K562 (cell line): Measurements from ENCODE around the gene TIMP2. TPM values are rescaled to one million over a fixed set of nuclear protein-coding genes. Genes with fewer than 3 reads are reported as not detected.

ENCODE experiments used
- ADNP ChIP-seq: fragments of 200-800 bp; sonication (Bioruptor generic); IDR thresholded peaks from 2 replicates; pipeline ENCODE4 v1.6.1; 2016; ENCODE audit warnings: missing genetic modification characterization, missing compliant biosample characterization
- CAMTA2 ChIP-seq: fragments of 250-450 bp; sonication (Bioruptor Pico); conservative IDR thresholded peaks from 2 replicates; pipeline ENCODE4 v1.5.1; 2022
- COPS2 ChIP-seq: fragments of 450-650 bp; conservative IDR thresholded peaks from 2 replicates; pipeline ENCODE4 v1.6.1; 2016; ENCODE audit warnings: mild to moderate bottlenecking, moderate library complexity
- FOXK1 ChIP-seq: sonication (generic); formaldehyde crosslinking; IDR thresholded peaks from 2 replicates; pipeline ENCODE4 v1.8.0; 2022; ENCODE audit warnings: missing genetic modification reagents, mild to moderate bottlenecking, borderline replicate concordance
- GABPB1 ChIP-seq: sonication (generic); formaldehyde crosslinking; IDR thresholded peaks from 2 replicates; pipeline ENCODE4 v1.8.0; 2022; ENCODE audit warnings: mild to moderate bottlenecking, missing genetic modification reagents
- HDAC6 ChIP-seq: IDR thresholded peaks from 2 replicates; pipeline ENCODE4 v1.6.1; 2012; ENCODE audit warnings: low read depth, mild to moderate bottlenecking, control low read depth, inconsistent platforms, low read length, moderate library complexity
- KLF10 ChIP-seq: fragments of 250-450 bp; sonication (Bioruptor Pico); IDR thresholded peaks from 2 replicates; pipeline ENCODE4 v1.6.1; 2021; ENCODE audit warnings: matching md5 sums
- LEF1 ChIP-seq: fragments of 450-650 bp; IDR thresholded peaks from 2 replicates; pipeline ENCODE4 v1.6.1; 2016; ENCODE audit warnings: mild to moderate bottlenecking
- NCOR1 ChIP-seq: fragments of 450-650 bp; IDR thresholded peaks from 2 replicates; pipeline ENCODE4 v1.6.1; 2016; ENCODE audit warnings: mild to moderate bottlenecking, moderate library complexity
- NR2F6 ChIP-seq: fragments of 450-650 bp; formaldehyde crosslinking; IDR thresholded peaks from 2 replicates; pipeline ENCODE4 v1.4.0; 2020; ENCODE audit warnings: mild to moderate bottlenecking
- NRF1 ChIP-seq, 2 experiments: fragments of 450-650 bp; IDR thresholded peaks in 1 of 2; conservative IDR thresholded peaks in 1 of 2; 2 replicates each; pipeline ENCODE4 v1.6.1; 2014; ENCODE audit warnings: mild to moderate bottlenecking in 2 of 2
- PHF21A ChIP-seq: fragments of 450-650 bp; IDR thresholded peaks from 2 replicates; pipeline ENCODE4 v1.6.1; 2017; ENCODE audit warnings: low read depth, borderline replicate concordance
- RBM17 ChIP-seq: fragments of 200-400 bp; formaldehyde crosslinking; IDR thresholded peaks from 2 replicates; pipeline ENCODE4 v1.6.1; 2017; ENCODE audit warnings: low read depth, mild to moderate bottlenecking, low read length, borderline replicate concordance
- TEAD1 ChIP-seq, 2 experiments: fragments of 450-650 bp in 1 of 2; sonication (generic) in 1 of 2; formaldehyde crosslinking; IDR thresholded peaks; 2 replicates each; pipeline versions ENCODE4 v1.4.0 to v1.8.0; 2020 to 2022; ENCODE audit warnings: mild to moderate bottlenecking in 2 of 2, missing genetic modification reagents in 1 of 2
- TOE1 ChIP-seq, 2 experiments: fragments of 450-650 bp in 1 of 2; sonication (generic) in 1 of 2; formaldehyde crosslinking in 1 of 2; IDR thresholded peaks; 2 replicates each; pipeline versions ENCODE4 v1.7.1 to v1.8.0; 2016 to 2022; ENCODE audit warnings: borderline replicate concordance in 2 of 2, mild to moderate bottlenecking in 2 of 2, antibody characterized with exemption in 1 of 2, inconsistent platforms in 1 of 2, low read depth in 1 of 2, missing genetic modification reagents in 1 of 2, moderate library complexity in 1 of 2
- ZNF140 ChIP-seq: fragments of 250-450 bp; sonication (Bioruptor Pico); IDR thresholded peaks from 2 replicates; pipeline ENCODE4 v1.8.0; 2021; ENCODE audit warnings: moderate library complexity, mild to moderate bottlenecking, inconsistent platforms
- ZNF24 ChIP-seq: fragments of 450-650 bp; IDR thresholded peaks from 2 replicates; pipeline ENCODE4 v1.6.1; 2016
- ZNF282 ChIP-seq: sonication (generic); formaldehyde crosslinking; IDR thresholded peaks from 2 replicates; pipeline ENCODE4 v1.8.1; 2023; ENCODE audit warnings: missing genetic modification reagents
- ZNF324 ChIP-seq: fragments of 250-450 bp; sonication (Bioruptor Pico); IDR thresholded peaks from 2 replicates; pipeline ENCODE4 v1.4.0; 2020; ENCODE audit warnings: mild to moderate bottlenecking
- ZNF354B ChIP-seq: fragments of 250-450 bp; sonication (Bioruptor Pico); IDR thresholded peaks from 2 replicates; pipeline ENCODE4 v1.4.0; 2020
- ZNF561 ChIP-seq: fragments of 450-650 bp; formaldehyde crosslinking; conservative IDR thresholded peaks from 2 replicates; pipeline ENCODE4 v1.4.0; 2020; ENCODE audit warnings: mild to moderate bottlenecking, moderate library complexity
- ZSCAN29 ChIP-seq: fragments of 450-650 bp; IDR thresholded peaks from 2 replicates; pipeline ENCODE4 v1.6.1; 2017
- polyA plus RNA-seq, 8 experiments: library from polyadenylated mRNA; depleted of rRNA in 4 of 8; stranded (reverse) in 5 of 8; unstranded in 3 of 8; fragments of >200 nt; fragmentation: Nextera tagmentation in 2 of 8; fragmentation: Illumina TruSeq in 1 of 8; extraction: Ambion mirVana in 2 of 8; extraction: Trizol in 1 of 8; gene quantifications; 2 replicates each; pipeline versions ENCODE4 v1.2.1 to v1.2.3, GENCODE V29; 2011 to 2014; ENCODE audit warnings: inconsistent platforms in 1 of 8, missing spikeins in 1 of 8
- total RNA-seq, 7 experiments: library from RNA; depleted of rRNA in 6 of 7; stranded (reverse); fragments of >200 nt in 6 of 7; fragmentation: Illumina TruSeq in 2 of 7; extraction: Trizol in 2 of 7; gene quantifications; 2 replicates each; pipeline versions ENCODE4 v1.2.1 to v1.2.3, GENCODE V29; 2011 to 2021; ENCODE audit warnings: low replicate concordance in 1 of 7
- TF ChIP-seq, protein P1 (sequence below): fragments of 250-450 bp; sonication (Bioruptor Pico); IDR thresholded peaks from 2 replicates; pipeline ENCODE4 v1.8.0; 2022; ENCODE audit warnings: moderate library complexity, mild to moderate bottlenecking, inconsistent platforms
- TF ChIP-seq, protein P2 (sequence below): IDR thresholded peaks from 3 replicates; pipeline ENCODE4 v1.6.1; 2011; ENCODE audit warnings: borderline replicate concordance, mild to moderate bottlenecking; ENCODE audit not compliant: insufficient read length, insufficient read depth
- TF ChIP-seq, protein P3 (sequence below), 3 experiments: fragments of 200-800 bp in 1 of 3; fragments of 250-450 bp in 1 of 3; fragments of 450-650 bp in 1 of 3; sonication (Bioruptor Pico) in 1 of 3; sonication (Bioruptor generic) in 1 of 3; formaldehyde crosslinking in 1 of 3; IDR thresholded peaks; 2 replicates each; pipeline versions ENCODE4 v1.6.1 to v1.8.0; 2016 to 2022; ENCODE audit warnings: mild to moderate bottlenecking in 2 of 3, missing genetic modification characterization in 2 of 3, missing compliant biosample characterization in 1 of 3, moderate library complexity in 1 of 3

Gene TIMP2
- total and polyA plus RNA-seq, 9 of the 15 experiments (the other 6 are each of a cell fraction or from before 2014, with no cell fraction given) = 0.55 TPM; not detected in 8

DNA sequence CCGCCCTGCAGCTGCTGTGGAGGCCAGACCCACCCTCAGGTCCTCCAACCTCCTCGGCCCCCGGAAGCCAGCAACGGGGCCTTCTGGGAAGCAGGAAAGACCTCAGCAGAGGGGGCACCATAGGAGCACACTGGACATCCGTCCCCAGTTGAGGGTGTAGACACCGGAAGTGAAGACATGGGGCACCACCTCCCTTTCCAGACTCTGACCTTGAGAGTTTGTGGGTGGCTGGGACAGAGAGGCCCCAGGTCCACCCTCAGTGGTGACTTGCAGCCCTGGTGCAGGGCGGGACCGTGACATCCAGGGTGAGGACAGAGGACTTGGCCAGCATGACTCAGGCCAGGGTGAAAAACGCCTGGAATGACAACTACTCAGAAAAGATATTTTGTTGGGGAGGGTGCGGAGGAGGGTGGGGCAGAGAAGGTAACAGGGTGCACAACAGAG lies 42.1 kb downstream of the TIMP2 start (continued):
- TF ChIP-seq, protein P1, sequence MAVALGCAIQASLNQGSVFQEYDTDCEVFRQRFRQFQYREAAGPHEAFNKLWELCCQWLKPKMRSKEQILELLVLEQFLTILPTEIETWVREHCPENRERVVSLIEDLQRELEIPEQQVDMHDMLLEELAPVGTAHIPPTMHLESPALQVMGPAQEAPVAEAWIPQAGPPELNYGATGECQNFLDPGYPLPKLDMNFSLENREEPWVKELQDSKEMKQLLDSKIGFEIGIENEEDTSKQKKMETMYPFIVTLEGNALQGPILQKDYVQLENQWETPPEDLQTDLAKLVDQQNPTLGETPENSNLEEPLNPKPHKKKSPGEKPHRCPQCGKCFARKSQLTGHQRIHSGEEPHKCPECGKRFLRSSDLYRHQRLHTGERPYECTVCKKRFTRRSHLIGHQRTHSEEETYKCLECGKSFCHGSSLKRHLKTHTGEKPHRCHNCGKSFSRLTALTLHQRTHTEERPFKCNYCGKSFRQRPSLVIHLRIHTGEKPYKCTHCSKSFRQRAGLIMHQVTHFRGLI = no peak
- no peak for TF ChIP-seq NR2F6
- TF ChIP-seq ZNF282 (CRISPR knock-in tag) = no peak
- TF ChIP-seq FOXK1 = no peak
- TF ChIP-seq, protein P2, sequence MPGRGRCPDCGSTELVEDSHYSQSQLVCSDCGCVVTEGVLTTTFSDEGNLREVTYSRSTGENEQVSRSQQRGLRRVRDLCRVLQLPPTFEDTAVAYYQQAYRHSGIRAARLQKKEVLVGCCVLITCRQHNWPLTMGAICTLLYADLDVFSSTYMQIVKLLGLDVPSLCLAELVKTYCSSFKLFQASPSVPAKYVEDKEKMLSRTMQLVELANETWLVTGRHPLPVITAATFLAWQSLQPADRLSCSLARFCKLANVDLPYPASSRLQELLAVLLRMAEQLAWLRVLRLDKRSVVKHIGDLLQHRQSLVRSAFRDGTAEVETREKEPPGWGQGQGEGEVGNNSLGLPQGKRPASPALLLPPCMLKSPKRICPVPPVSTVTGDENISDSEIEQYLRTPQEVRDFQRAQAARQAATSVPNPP = no peak
- no peak for TF ChIP-seq ZNF561
- no peak; a peak in 1 of 4 replicates for TF ChIP-seq TEAD1 (CRISPR knock-in tag; IDR thresholded peaks at IDR 0.05)
- no peak for TF ChIP-seq RBM17
- TF ChIP-seq PHF21A = no peak
- no peak for TF ChIP-seq NCOR1
- TF ChIP-seq ZNF24 = no peak
- TF ChIP-seq ZNF140 = no peak
- TF ChIP-seq TOE1 (IDR thresholded peaks at IDR 0.05; ENCODE audit: borderline replicate concordance) = peak; percentile 14; the same call in 1 of the 2 replicates
- TF ChIP-seq TOE1 (CRISPR knock-in tag; IDR thresholded peaks at IDR 0.05; ENCODE audit: borderline replicate concordance, low read depth) = no peak
- TF ChIP-seq COPS2 = no peak
- TF ChIP-seq NRF1 (conservative IDR thresholded peaks at IDR 0.05 in 1 of 2, IDR thresholded peaks at IDR 0.05 in 1 of 2) = peak; percentile 39 to 49; a peak in 3 of 4 replicates
- peak; percentile 79; the same call in 1 of the 2 replicates for TF ChIP-seq GABPB1 (CRISPR knock-in tag)
- TF ChIP-seq, protein P3, sequence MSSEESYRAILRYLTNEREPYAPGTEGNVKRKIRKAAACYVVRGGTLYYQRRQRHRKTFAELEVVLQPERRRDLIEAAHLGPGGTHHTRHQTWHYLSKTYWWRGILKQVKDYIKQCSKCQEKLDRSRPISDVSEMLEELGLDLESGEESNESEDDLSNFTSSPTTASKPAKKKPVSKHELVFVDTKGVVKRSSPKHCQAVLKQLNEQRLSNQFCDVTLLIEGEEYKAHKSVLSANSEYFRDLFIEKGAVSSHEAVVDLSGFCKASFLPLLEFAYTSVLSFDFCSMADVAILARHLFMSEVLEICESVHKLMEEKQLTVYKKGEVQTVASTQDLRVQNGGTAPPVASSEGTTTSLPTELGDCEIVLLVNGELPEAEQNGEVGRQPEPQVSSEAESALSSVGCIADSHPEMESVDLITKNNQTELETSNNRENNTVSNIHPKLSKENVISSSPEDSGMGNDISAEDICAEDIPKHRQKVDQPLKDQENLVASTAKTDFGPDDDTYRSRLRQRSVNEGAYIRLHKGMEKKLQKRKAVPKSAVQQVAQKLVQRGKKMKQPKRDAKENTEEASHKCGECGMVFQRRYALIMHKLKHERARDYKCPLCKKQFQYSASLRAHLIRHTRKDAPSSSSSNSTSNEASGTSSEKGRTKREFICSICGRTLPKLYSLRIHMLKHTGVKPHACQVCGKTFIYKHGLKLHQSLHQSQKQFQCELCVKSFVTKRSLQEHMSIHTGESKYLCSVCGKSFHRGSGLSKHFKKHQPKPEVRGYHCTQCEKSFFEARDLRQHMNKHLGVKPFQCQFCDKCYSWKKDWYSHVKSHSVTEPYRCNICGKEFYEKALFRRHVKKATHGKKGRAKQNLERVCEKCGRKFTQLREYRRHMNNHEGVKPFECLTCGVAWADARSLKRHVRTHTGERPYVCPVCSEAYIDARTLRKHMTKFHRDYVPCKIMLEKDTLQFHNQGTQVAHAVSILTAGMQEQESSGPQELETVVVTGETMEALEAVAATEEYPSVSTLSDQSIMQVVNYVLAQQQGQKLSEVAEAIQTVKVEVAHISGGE (CRISPR knock-in tag; IDR thresholded peaks at IDR 0.05) = peak in 2 of 3 experiments; percentile 71 to 94; a peak in 4 of 6 replicates
- no peak for TF ChIP-seq CAMTA2 (CRISPR knock-in tag)
- TF ChIP-seq ZSCAN29 = no peak
- no peak for TF ChIP-seq HDAC6
- TF ChIP-seq ADNP (tag) = no peak
- TF ChIP-seq ZNF324 (CRISPR knock-in tag) = no peak
- no peak for TF ChIP-seq ZNF354B (CRISPR knock-in tag)
- TF ChIP-seq KLF10 = no peak
- 0 out of 2 replicates have a peak, but pooled peaks have one; percentile 35 for TF ChIP-seq LEF1
